Measurements from ENCODE around the gene PLA2G4B.
A peak's percentile ranks its signal among the peaks of the same experiment; 100 is the strongest.

The PLA2G4B gene

GRCh38 chr15:41795996-41796856, 42.4 kb upstream of the PLA2G4B start:
- Histone ChIP-seq H2AFZ (ENCODE audit: low read depth) (no peak overlapping the region), H3K4me3 (IDR thresholded peaks at IDR 0.05; ENCODE audit: insufficient read depth, low read depth, low read length) (no peak overlapping the region), H3K9ac (no peak overlapping the region)

GRCh38 chr15:41797201-41797944, 41.3 kb upstream of the PLA2G4B start:
- peak overlapping the region; percentile 4; the same call in 1 of the 2 replicates for H3K4me2 ChIP-seq
- H3K27me3 ChIP-seq (ENCODE audit: insufficient read depth, low read depth): no peaks in the 10 kb centered on the region
- H4K20me1 ChIP-seq (ENCODE audit: insufficient read depth): no peaks in the 10 kb centered on the region
- H3K4me1 ChIP-seq (ENCODE audit: low read depth, poor library complexity, severe bottlenecking): peaks cover 35% of the 10 kb centered on the region
- H3K9ac ChIP-seq: no peak overlapping the region
- no peak overlapping the region for H2AFZ ChIP-seq (ENCODE audit: low read depth)
- no peaks in the 10 kb centered on the region for H3K79me2 ChIP-seq (ENCODE audit: insufficient read depth, low read depth)
- H3K4me3 ChIP-seq (IDR thresholded peaks at IDR 0.05; ENCODE audit: insufficient read depth, low read depth, low read length): no peak overlapping the region
- no peak for TF ChIP-seq CTCF (conservative IDR thresholded peaks at IDR 0.05; ENCODE audit: low read depth, low read length)
- H3K27ac ChIP-seq: peak overlapping the region; percentile 35; the same call in 1 of the 2 replicates
- H3K36me3 ChIP-seq (ENCODE audit: insufficient read depth): no peaks in the 10 kb centered on the region

More at GRCh38 chr15:41795996-41796856, 42.4 kb upstream of the PLA2G4B start:
- Histone ChIP-seq H3K27me3 (ENCODE audit: insufficient read depth, low read depth) (no peaks in the 10 kb centered on the region), H3K4me1 (ENCODE audit: low read depth, poor library complexity, severe bottlenecking) (peaks cover 42% of the 10 kb centered on the region), H3K36me3 (ENCODE audit: insufficient read depth) (no peaks in the 10 kb centered on the region), H3K79me2 (ENCODE audit: insufficient read depth, low read depth) (no peaks in the 10 kb centered on the region), H4K20me1 (ENCODE audit: insufficient read depth) (no peaks in the 10 kb centered on the region), H3K27ac (no peak overlapping the region; the same call in 1 of the 2 replicates), H3K4me2 (peak overlapping the region; percentile 6; the same call in 1 of the 2 replicates)
- TF ChIP-seq CTCF (conservative IDR thresholded peaks at IDR 0.05; ENCODE audit: low read depth, low read length): no peak

- no peak for TF ChIP-seq CTCF (conservative IDR thresholded peaks at IDR 0.05; ENCODE audit: low read depth, low read length)
- H3K4me3 ChIP-seq (IDR thresholded peaks at IDR 0.05; ENCODE audit: insufficient read depth, low read depth, low read length): no peak overlapping the region
- H3K27ac ChIP-seq: peak overlapping the region; percentile 49
- H2AFZ ChIP-seq (ENCODE audit: low read depth): no peak overlapping the region
- no peaks in the 10 kb centered on the region for H4K20me1 ChIP-seq (ENCODE audit: insufficient read depth)
- no peak overlapping the region; the same call in 1 of the 2 replicates for H3K9ac ChIP-seq
- H3K79me2 ChIP-seq (ENCODE audit: insufficient read depth, low read depth): no peaks in the 10 kb centered on the region
- no peaks in the 10 kb centered on the region for H3K27me3 ChIP-seq (ENCODE audit: insufficient read depth, low read depth)
- H3K4me2 ChIP-seq: peak overlapping the region; percentile 11; the same call in 1 of the 2 replicates
- peaks cover 35% of the 10 kb centered on the region for H3K4me1 ChIP-seq (ENCODE audit: low read depth, poor library complexity, severe bottlenecking)
- H3K36me3 ChIP-seq (ENCODE audit: insufficient read depth): no peaks in the 10 kb centered on the region
Measured at GRCh38 chr15:41798607-41799487, 39.8 kb upstream of the PLA2G4B start.

- Histone ChIP-seq H3K4me2 (no peak overlapping the region; the same call in 1 of the 2 replicates), H4K20me1 (ENCODE audit: insufficient read depth) (no peaks in the 10 kb centered on the region), H3K9ac (no peak overlapping the region), H3K27me3 (ENCODE audit: insufficient read depth, low read depth) (no peaks in the 10 kb centered on the region), H3K36me3 (ENCODE audit: insufficient read depth) (no peaks in the 10 kb centered on the region), H3K4me1 (ENCODE audit: low read depth, poor library complexity, severe bottlenecking) (peaks cover 35% of the 10 kb centered on the region), H3K79me2 (ENCODE audit: insufficient read depth, low read depth) (no peaks in the 10 kb centered on the region), H2AFZ (ENCODE audit: low read depth) (no peak overlapping the region), H3K4me3 (IDR thresholded peaks at IDR 0.05; ENCODE audit: insufficient read depth, low read depth, low read length) (no peak overlapping the region), H3K27ac (peak overlapping the region; percentile 49)
- no peak for TF ChIP-seq CTCF (conservative IDR thresholded peaks at IDR 0.05; ENCODE audit: low read depth, low read length)
Measured at GRCh38 chr15:41799488-41799805, 39.2 kb upstream of the PLA2G4B start.
